HG03060 (cell line): ENCODE measurements around the gene UBE2C.
"Not testable (repeated sequence)": the region's sequence is repeated elsewhere in the genome, so short reads cannot be mapped to it uniquely, and the experiment has no call there.

ENCODE experiments used
- ATAC-seq: cut with Tn5 transposase; IDR thresholded peaks from one replicate; pipeline ENCODE4 v1.9.1; 2021; ENCODE audit warnings: low read depth, moderate number of reproducible peaks; ENCODE audit not compliant: unreplicated experiment

UBE2C gene

GRCh38 chr20:45829673-45830106 is 17.2 kb downstream of the UBE2C start:
- ATAC-seq: not testable (repeated sequence)

GRCh38 chr20:45832619-45833018 is 20.2 kb downstream of the UBE2C start:
- no peak for ATAC-seq

- ATAC-seq: no peak
These were observed 20.8 kb downstream of the UBE2C start, which contains the start of gene SNX21 for GRCh38 chr20:45833030-45833882. TSS of gene SNX21 (plus strand) at chr20:45833799. CDS start at chr20:45833920, 121 bp downstream.

GRCh38 chr20:45833883-45834796 is 21.7 kb downstream of the UBE2C start:
- no peak for ATAC-seq

- ATAC-seq: no peak
These were observed 22.3 kb downstream of the UBE2C start for GRCh38 chr20:45834797-45835161.

- ATAC-seq: no peak
These were observed 22.9 kb downstream of the UBE2C start for GRCh38 chr20:45835329-45835765.

GRCh38 chr20:45835825-45836224 is 23.4 kb downstream of the UBE2C start:
- no peak for ATAC-seq

- no peak for ATAC-seq
These were observed 24.4 kb downstream of the UBE2C start for GRCh38 chr20:45836841-45837240.

- ATAC-seq: no peak
These were observed 28.3 kb downstream of the UBE2C start for GRCh38 chr20:45840700-45841198.

GRCh38 chr20:45841407-45842129 is 29.1 kb downstream of the UBE2C start:
- ATAC-seq: no peak

- ATAC-seq: no peak
These were observed 29.8 kb downstream of the UBE2C start for GRCh38 chr20:45842169-45842812.

- ATAC-seq: no peak
These were observed 31.1 kb downstream of the UBE2C start for GRCh38 chr20:45843506-45843905.

- ATAC-seq: no peak
These were observed 33.0 kb downstream of the UBE2C start for GRCh38 chr20:45845452-45845851.

GRCh38 chr20:45848421-45848820 is 36.0 kb downstream of the UBE2C start:
- no peak for ATAC-seq

GRCh38 chr20:45848969-45849582 is 36.6 kb downstream of the UBE2C start:
- ATAC-seq: no peak

GRCh38 chr20:45850238-45850637 is 37.8 kb downstream of the UBE2C start:
- ATAC-seq: no peak

GRCh38 chr20:45850926-45851325 is 38.5 kb downstream of the UBE2C start:
- ATAC-seq: no peak

- ATAC-seq: no peak
These were observed 39.1 kb downstream of the UBE2C start for GRCh38 chr20:45851501-45851900.

- ATAC-seq: no peak
These were observed 39.9 kb downstream of the UBE2C start for GRCh38 chr20:45852326-45852725.
